Panc1 (cell line): Measurements from ENCODE around the gene KCNC3. TPM values are rescaled to one million over a fixed set of nuclear protein-coding genes. Genes with fewer than 3 reads are reported as not detected.

Source experiments
- ATAC-seq: fragments of 200-7000 bp; cut with Tn5 transposase; 2 replicates; pipeline ENCODE4 v1.9.1; 2020; ENCODE audit warnings: mild to moderate bottlenecking, moderate library complexity
- BruUV-seq: library from RNA; stranded (reverse); fragments of 400-500 nt; replicated peaks from 2 replicates; lab custom pipeline; 2021; lab: Mats Ljungman, UMichigan
- CTCF ChIA-PET: fragments of 300-600 bp; sonication (Branson Sonifier 250); formaldehyde crosslinking; loops from one replicate; lab custom pipeline; 2022; ENCODE audit warnings: antibody characterized with exemption; lab: Charles Lee
- POLR2A ChIA-PET: fragments of 300-600 bp; sonication (Branson Sonifier 250); formaldehyde crosslinking; loops from one replicate; lab custom pipeline; 2022; ENCODE audit warnings: antibody characterized with exemption; lab: Charles Lee
- DNase-seq: peaks from one replicate; pipeline ENCODE4 v3.0.0-alpha.2; 2010; ENCODE audit warnings: low read depth, low spot score
- H3K27ac ChIP-seq: 2 replicates; pipeline ENCODE4 v1.5.1; 2011; ENCODE audit warnings: mild to moderate bottlenecking, low read length, inconsistent platforms
- H3K27me3 ChIP-seq: fragments of 200-500 bp; sonication (Bioruptor generic); 2 replicates; pipeline ENCODE4 v1.6.0; 2014; ENCODE audit warnings: low read length, inconsistent platforms; ENCODE audit not compliant: control insufficient read depth, insufficient read depth
- H3K36me3 ChIP-seq: fragments of 200-500 bp; sonication (Bioruptor generic); 2 replicates; pipeline ENCODE4 v1.5.1; 2014; ENCODE audit warnings: inconsistent platforms, mild to moderate bottlenecking, low read length, moderate library complexity; ENCODE audit not compliant: control insufficient read depth, insufficient read depth
- H3K4me1 ChIP-seq: 2 replicates; pipeline ENCODE4 v1.5.1; 2011; ENCODE audit warnings: inconsistent platforms, mild to moderate bottlenecking, low read length, moderate library complexity; ENCODE audit not compliant: control insufficient read depth, insufficient read depth
- H3K4me3 ChIP-seq, 2 experiments: 2 replicates each; pipeline ENCODE4 v1.5.1; 2011 to 2012; ENCODE audit warnings: low read depth in 2 of 2, low read length in 2 of 2, mild to moderate bottlenecking in 2 of 2, inconsistent platforms in 1 of 2, moderate library complexity in 1 of 2
- H3K9me3 ChIP-seq: fragments of 200-500 bp; sonication (Bioruptor generic); 2 replicates; pipeline ENCODE4 v1.5.1; 2014; ENCODE audit warnings: low read depth, mild to moderate bottlenecking, inconsistent platforms, low read length, moderate library complexity; ENCODE audit not compliant: control insufficient read depth, insufficient read depth
- CTCF ChIP-seq: fragments of 450-650 bp; IDR thresholded peaks from 2 replicates; pipeline ENCODE4 v1.5.1; 2017; ENCODE audit warnings: mild to moderate bottlenecking
- POLR2AphosphoS5 ChIP-seq: IDR thresholded peaks from 2 replicates; pipeline ENCODE4 v1.6.1; 2012; ENCODE audit warnings: mild to moderate bottlenecking, low read depth, low read length, moderate library complexity
- REST ChIP-seq, 2 experiments: IDR thresholded peaks; 2 replicates each; pipeline ENCODE4 v1.6.1; 2011 to 2012; ENCODE audit warnings: low read depth in 2 of 2, control low read depth in 1 of 2, low read length in 1 of 2, mild to moderate bottlenecking in 1 of 2, moderate library complexity in 1 of 2; ENCODE audit not compliant: insufficient read depth in 1 of 2
- SIN3A ChIP-seq: IDR thresholded peaks from 2 replicates; pipeline ENCODE4 v1.6.1; 2012; ENCODE audit warnings: low read depth, mild to moderate bottlenecking, low read length, moderate library complexity, borderline replicate concordance; ENCODE audit not compliant: insufficient read depth
- TCF7L2 ChIP-seq: IDR thresholded peaks from 2 replicates; pipeline ENCODE4 v1.6.1; 2011; ENCODE audit warnings: mild to moderate bottlenecking, low read depth, low read length, inconsistent platforms
- in situ Hi-C: cut with HindIII; loops from 2 replicates; pipeline ENCODE4 v1.10.0; 2016; ENCODE audit warnings: low sequenced_read_pairs, low pct_unique_long_range_greater_than_20kb
- intact Hi-C: fragments of 100-400 bp; cut with micrococcal nuclease; formaldehyde crosslinking; loops from one replicate; pipeline ENCODE4 v1.10.0; 2022; ENCODE audit not compliant: unreplicated experiment
- total RNA-seq: library from RNA; stranded (reverse); gene quantifications from one replicate; pipeline ENCODE4 v1.2.1, GENCODE V29; 2021; ENCODE audit not compliant: unreplicated experiment

The KCNC3 gene
- total RNA-seq, 1 experiment from 2014 or later = 10.8 TPM

- no peak for ATAC-seq
- ChIA-PET POLR2A (interaction anchor here (0.6 kb wide), 1 partner anchor 15 kb away, joined by 7 read pairs; the partner anchor contains the start of gene KCNC3), CTCF (no interaction called here)
- H3K9me3 ChIP-seq = no peaks in the 10 kb centered on the region
- H3K36me3 ChIP-seq = no peaks in the 10 kb centered on the region
- no peaks in the 10 kb centered on the region for H3K27me3 ChIP-seq
- no peak overlapping the region for H3K27ac ChIP-seq
- intact Hi-C loops = no loop called here
- in situ Hi-C loops = no loop called here
- peaks cover 4% of the 10 kb centered on the region; the same call in 1 of the 2 replicates for H3K4me1 ChIP-seq
- DNase-seq = no peak
- no peak overlapping the region; a peak in 1 of 4 replicates for H3K4me3 ChIP-seq
- TF ChIP-seq CTCF = no peak
- no peak for TF ChIP-seq REST (IDR thresholded peaks at IDR 0.05; ENCODE audit: insufficient read depth in 1 of 2, low read depth in 2 of 2, low read length in 1 of 2)
- TF ChIP-seq TCF7L2 = no peak
- no peak for TF ChIP-seq SIN3A
- TSS peak; percentile 77 for BruUV-seq
These were observed 16.0 kb downstream of the KCNC3 start for GRCh38 chr19:50312967-50313811.

GRCh38 chr19:50311723-50312635 lies 17.2 kb downstream of the KCNC3 start:
- CTCF ChIA-PET = no interaction called here
- no peaks in the 10 kb centered on the region for H3K9me3 ChIP-seq
- no peak overlapping the region for H3K27ac ChIP-seq
- DNase-seq = no peak
- BruUV-seq = no TSS peak
- TF ChIP-seq TCF7L2 (no peak), CTCF (no peak; the same call in 1 of the 2 replicates), POLR2AphosphoS5 (no peak), SIN3A (no peak), REST (IDR thresholded peaks at IDR 0.05; ENCODE audit: insufficient read depth in 1 of 2, low read depth in 2 of 2, low read length in 1 of 2) (no peak)
- POLR2A ChIA-PET = no interaction called here
- peaks cover 4% of the 10 kb centered on the region; the same call in 1 of the 2 replicates for H3K4me1 ChIP-seq
- H3K4me3 ChIP-seq = peak overlapping the region; percentile 34 to 51
- intact Hi-C loops = no loop called here
- peak; percentile 14; the same call in 1 of the 2 replicates for ATAC-seq
- in situ Hi-C loops = no loop called here
- no peaks in the 10 kb centered on the region for H3K36me3 ChIP-seq
- no peaks in the 10 kb centered on the region for H3K27me3 ChIP-seq
